Stimulated activated CD4-positive, alpha-beta T cell treated with anti-CD3 and anti-CD28 coated beads, Interleukin-2, amount 100 ng/mL, for 48 hours (primary cell): ENCODE results near the gene TJP2.

Source experiments
- DNase-seq, 2 donors: peaks; one replicate each; pipeline ENCODE4 v3.0.0-alpha.2; 2020

TJP2 gene

GRCh38 chr9:69173891-69174615 is at the start of gene TJP2:
Gene TJP2 (plus strand): TSS chr9:69174277. CDS start chr9:69174373, 96 bp downstream.
- peak; percentile 41 to 42 for DNase-seq

GRCh38 chr9:69130456-69131441 is 43.3 kb upstream of the TJP2 start:
- no peak for DNase-seq

GRCh38 chr9:69131682-69132081 is 42.4 kb upstream of the TJP2 start:
- no peak for DNase-seq

- no peak for DNase-seq
Measured at GRCh38 chr9:69132361-69132760, 41.7 kb upstream of the TJP2 start.

GRCh38 chr9:69134412-69134811 is 39.7 kb upstream of the TJP2 start:
- no peak for DNase-seq

- no peak for DNase-seq
Measured at GRCh38 chr9:69136185-69136584, 37.9 kb upstream of the TJP2 start.

GRCh38 chr9:69136779-69137178 is 37.3 kb upstream of the TJP2 start:
- DNase-seq: no peak

- no peak for DNase-seq
Measured at GRCh38 chr9:69137311-69137710, 36.8 kb upstream of the TJP2 start.

- DNase-seq: no peak
Measured at GRCh38 chr9:69139596-69139995, 34.5 kb upstream of the TJP2 start.

- no peak for DNase-seq
Measured at GRCh38 chr9:69140123-69140735, 33.8 kb upstream of the TJP2 start.

GRCh38 chr9:69141851-69142250 is 32.2 kb upstream of the TJP2 start:
- no peak for DNase-seq

- no peak for DNase-seq
Measured at GRCh38 chr9:69143291-69143690, 30.8 kb upstream of the TJP2 start.

GRCh38 chr9:69145144-69145715 is 28.8 kb upstream of the TJP2 start:
- DNase-seq: no peak

GRCh38 chr9:69147041-69147834 is 26.8 kb upstream of the TJP2 start:
- DNase-seq: no peak

GRCh38 chr9:69149321-69149807 is 24.7 kb upstream of the TJP2 start:
- DNase-seq: no peak

GRCh38 chr9:69151506-69151905 is 22.6 kb upstream of the TJP2 start:
- no peak for DNase-seq

- no peak for DNase-seq
Measured at GRCh38 chr9:69153707-69154521, 20.2 kb upstream of the TJP2 start.

- DNase-seq: no peak
Measured at GRCh38 chr9:69155341-69156030, 18.6 kb upstream of the TJP2 start.

- DNase-seq: peak in 1 of 2 donors; percentile 15
Measured at GRCh38 chr9:69157751-69158466, 16.2 kb upstream of the TJP2 start.

- DNase-seq: no peak
Measured at GRCh38 chr9:69158471-69158870, 15.6 kb upstream of the TJP2 start.
